ENCODE measurements around the gene XRN1. TPM values are rescaled to one million over a fixed set of nuclear protein-coding genes. Genes with fewer than 3 reads are reported as not detected.
"Not testable (repeated sequence)": the region's sequence is repeated elsewhere in the genome, so short reads cannot be mapped to it uniquely, and the experiment has no call there.

Gene XRN1
- total and polyA plus RNA-seq, 2 donors from 2014 or later, result 2.8 to 45.6 TPM

DNA sequence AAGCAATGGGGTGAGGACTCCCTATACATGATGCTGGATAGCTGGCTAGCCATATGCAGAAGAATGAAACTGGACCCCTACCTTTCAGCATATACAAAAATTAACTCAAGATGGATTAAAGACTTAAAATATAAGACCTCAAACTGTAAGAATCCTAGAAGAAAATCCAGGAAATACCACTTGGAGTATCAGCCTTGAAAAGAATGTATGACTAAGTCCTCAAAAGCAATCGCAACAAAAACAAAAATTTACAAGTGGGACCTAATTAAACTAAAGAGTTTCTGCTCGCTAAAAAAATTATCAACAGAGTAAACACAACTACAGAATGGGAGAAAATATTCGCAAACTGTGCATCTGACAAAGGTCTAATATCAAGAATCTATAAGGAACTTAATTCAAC, 94.3 kb downstream of the XRN1 start:
- H3K9ac ChIP-seq (ENCODE audit: low read length in 3 of 3), result no peak overlapping the region
- TF ChIP-seq, protein P1, sequence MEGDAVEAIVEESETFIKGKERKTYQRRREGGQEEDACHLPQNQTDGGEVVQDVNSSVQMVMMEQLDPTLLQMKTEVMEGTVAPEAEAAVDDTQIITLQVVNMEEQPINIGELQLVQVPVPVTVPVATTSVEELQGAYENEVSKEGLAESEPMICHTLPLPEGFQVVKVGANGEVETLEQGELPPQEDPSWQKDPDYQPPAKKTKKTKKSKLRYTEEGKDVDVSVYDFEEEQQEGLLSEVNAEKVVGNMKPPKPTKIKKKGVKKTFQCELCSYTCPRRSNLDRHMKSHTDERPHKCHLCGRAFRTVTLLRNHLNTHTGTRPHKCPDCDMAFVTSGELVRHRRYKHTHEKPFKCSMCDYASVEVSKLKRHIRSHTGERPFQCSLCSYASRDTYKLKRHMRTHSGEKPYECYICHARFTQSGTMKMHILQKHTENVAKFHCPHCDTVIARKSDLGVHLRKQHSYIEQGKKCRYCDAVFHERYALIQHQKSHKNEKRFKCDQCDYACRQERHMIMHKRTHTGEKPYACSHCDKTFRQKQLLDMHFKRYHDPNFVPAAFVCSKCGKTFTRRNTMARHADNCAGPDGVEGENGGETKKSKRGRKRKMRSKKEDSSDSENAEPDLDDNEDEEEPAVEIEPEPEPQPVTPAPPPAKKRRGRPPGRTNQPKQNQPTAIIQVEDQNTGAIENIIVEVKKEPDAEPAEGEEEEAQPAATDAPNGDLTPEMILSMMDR (IDR thresholded peaks at IDR 0.05; ENCODE audit: borderline replicate concordance, extremely low read depth, insufficient read depth), result no peak
- H3K4me3 ChIP-seq (ENCODE audit: low read length in 3 of 3), result no peak overlapping the region
- H3K4me1 ChIP-seq (ENCODE audit: control insufficient read depth in 2 of 3, insufficient read depth in 2 of 3, low read depth in 1 of 3, low read length in 3 of 3), result no peaks in the 10 kb centered on the region
- FAIRE-seq (peak; percentile 27), DNase-seq (no peak)
- no peak overlapping the region for H3K27ac ChIP-seq (ENCODE audit: low read depth in 2 of 2, low read length in 2 of 2)
- H3K9me3 ChIP-seq (ENCODE audit: control insufficient read depth in 2 of 3, insufficient read depth in 1 of 3, low read length in 3 of 3), result no peaks in the 10 kb centered on the region
- H3K27me3 ChIP-seq (ENCODE audit: control insufficient read depth, insufficient read depth, low read length), result no peaks in the 10 kb centered on the region
- intact Hi-C loops (cut with DNase I), result no loop called here
- peaks cover 17 to 54% (median 19%) of the 10 kb centered on the region in 3 donors for H3K36me3 ChIP-seq (ENCODE audit: control insufficient read depth in 2 of 3, insufficient read depth in 3 of 3, low read length in 3 of 3)

DNA sequence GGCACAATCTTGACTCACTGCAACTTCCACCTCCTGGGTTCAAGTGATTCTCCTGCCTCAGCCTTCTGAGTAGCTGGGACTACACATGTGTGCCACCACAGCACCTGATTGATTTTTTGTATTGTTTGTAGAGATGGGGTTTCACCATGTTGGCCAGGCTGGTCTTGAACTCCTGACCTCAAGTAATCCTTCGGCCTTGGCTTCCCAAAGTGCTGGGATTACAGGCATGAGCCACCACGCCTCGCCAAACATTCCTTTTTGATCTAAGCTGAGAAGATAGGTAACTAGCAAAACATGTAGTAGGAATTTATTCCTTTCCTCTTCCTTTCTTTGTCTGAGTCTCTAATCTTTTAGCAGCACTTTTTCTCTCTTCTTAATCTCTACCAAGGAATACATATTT, 95.1 kb downstream of the XRN1 start:
- H3K27me3 ChIP-seq (ENCODE audit: control insufficient read depth, insufficient read depth, low read length); H3K4me3 ChIP-seq (ENCODE audit: low read length in 3 of 3); H3K9ac ChIP-seq (ENCODE audit: low read length in 3 of 3); intact Hi-C loops (cut with DNase I); H3K27ac ChIP-seq (ENCODE audit: low read depth in 2 of 2, low read length in 2 of 2); H3K9me3 ChIP-seq (ENCODE audit: control insufficient read depth in 2 of 3, insufficient read depth in 1 of 3, low read length in 3 of 3); DNase-seq; FAIRE-seq; H3K4me1 ChIP-seq (ENCODE audit: control insufficient read depth in 2 of 3, insufficient read depth in 2 of 3, low read depth in 1 of 3, low read length in 3 of 3): not testable (repeated sequence)
- H3K36me3 ChIP-seq (ENCODE audit: control insufficient read depth in 2 of 3, insufficient read depth in 3 of 3, low read length in 3 of 3), result peaks cover 14 to 54% (median 19%) of the 10 kb centered on the region in 3 donors

DNA sequence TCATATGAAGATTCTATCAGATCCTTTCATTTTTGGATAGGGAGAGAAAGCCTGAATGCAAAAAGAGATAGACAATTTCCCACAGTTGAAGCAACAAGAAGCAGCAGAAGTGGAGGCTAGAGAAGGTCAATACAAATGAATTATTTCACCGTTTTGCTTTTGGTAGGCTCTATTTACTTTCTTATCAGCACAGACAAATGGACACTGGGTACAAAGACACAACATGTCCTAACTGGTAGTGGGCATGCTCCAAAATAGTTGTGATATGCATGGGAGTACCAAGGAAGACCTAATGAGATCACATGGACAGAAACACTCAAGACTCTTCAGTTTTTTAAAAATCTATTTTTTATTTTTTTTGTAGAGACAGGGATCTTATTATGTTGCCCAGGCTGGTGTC, 99.4 kb downstream of the XRN1 start:
- no peaks in the 10 kb centered on the region for H3K4me1 ChIP-seq (ENCODE audit: control insufficient read depth in 2 of 3, insufficient read depth in 2 of 3, low read depth in 1 of 3, low read length in 3 of 3)
- H3K36me3 ChIP-seq (ENCODE audit: control insufficient read depth in 2 of 3, insufficient read depth in 3 of 3, low read length in 3 of 3), result peaks cover 8 to 35% (median 10%) of the 10 kb centered on the region in 3 donors
- intact Hi-C loops (cut with DNase I), result no loop called here
- H3K9ac ChIP-seq (ENCODE audit: low read length in 3 of 3), result no peak overlapping the region
- no peaks in the 10 kb centered on the region for H3K27me3 ChIP-seq (ENCODE audit: control insufficient read depth, insufficient read depth, low read length)
- no peak overlapping the region for H3K27ac ChIP-seq (ENCODE audit: low read depth in 2 of 2, low read length in 2 of 2)
- DNase-seq (no peak), FAIRE-seq (no peak)
- TF ChIP-seq, protein P1 (IDR thresholded peaks at IDR 0.05; ENCODE audit: borderline replicate concordance, extremely low read depth, insufficient read depth), result no peak
- H3K9me3 ChIP-seq (ENCODE audit: control insufficient read depth in 2 of 3, insufficient read depth in 1 of 3, low read length in 3 of 3), result no peaks in the 10 kb centered on the region
- H3K4me3 ChIP-seq (ENCODE audit: low read length in 3 of 3), result no peak overlapping the region

DNA sequence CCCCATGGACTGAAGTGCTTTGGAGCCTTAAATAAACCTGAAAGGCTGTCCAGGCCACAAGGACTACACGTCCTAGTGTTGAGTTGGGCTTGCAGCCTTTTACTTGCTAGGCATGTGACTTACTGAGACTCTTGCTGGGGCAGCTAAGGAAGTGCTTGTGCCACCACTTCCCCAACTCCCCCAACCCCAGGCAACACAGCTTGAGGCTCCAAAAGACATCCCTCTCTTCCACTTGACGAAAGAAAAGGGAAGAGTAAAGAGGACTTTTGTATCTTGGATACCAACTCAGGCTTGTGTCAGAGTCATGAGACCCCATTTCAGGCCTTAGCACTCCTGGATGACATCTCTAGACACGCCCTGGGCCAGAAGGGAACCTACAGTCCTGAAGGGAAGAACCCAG, 109.8 kb downstream of the XRN1 start:
- no peak overlapping the region for H3K9ac ChIP-seq (ENCODE audit: low read length in 3 of 3)
- intact Hi-C loops (cut with DNase I), result no loop called here
- H3K27ac ChIP-seq (ENCODE audit: low read depth in 2 of 2, low read length in 2 of 2), result no peak overlapping the region
- no peak overlapping the region for H3K4me3 ChIP-seq (ENCODE audit: low read length in 3 of 3)
- peaks cover 0 to 2% (median 0%) of the 10 kb centered on the region in 3 donors for H3K9me3 ChIP-seq (ENCODE audit: control insufficient read depth in 2 of 3, insufficient read depth in 1 of 3, low read length in 3 of 3)
- TF ChIP-seq, protein P1 (IDR thresholded peaks at IDR 0.05; ENCODE audit: borderline replicate concordance, extremely low read depth, insufficient read depth), result no peak
- no peaks in the 10 kb centered on the region for H3K27me3 ChIP-seq (ENCODE audit: control insufficient read depth, insufficient read depth, low read length)
- DNase-seq, result no peak
- peaks cover 0 to 8% (median 6%) of the 10 kb centered on the region in 3 donors for H3K36me3 ChIP-seq (ENCODE audit: control insufficient read depth in 2 of 3, insufficient read depth in 3 of 3, low read length in 3 of 3)
- FAIRE-seq, result no peak
- H3K4me1 ChIP-seq (ENCODE audit: control insufficient read depth in 2 of 3, insufficient read depth in 2 of 3, low read depth in 1 of 3, low read length in 3 of 3), result no peaks in the 10 kb centered on the region
